Neural cell (in vitro differentiated cells): ENCODE measurements around the gene HAND1.

ENCODE experiments used
- CTCF ChIP-seq: fragments of 450-650 bp; IDR thresholded peaks from 2 replicates; pipeline ENCODE4 v1.5.1; 2014; ENCODE audit warnings: antibody characterized with exemption, mild to moderate bottlenecking, moderate library complexity; ENCODE audit not compliant: poor library complexity, severe bottlenecking
- EP300 ChIP-seq: fragments of 450-650 bp; conservative IDR thresholded peaks from 2 replicates; pipeline ENCODE4 v1.6.1; 2014; ENCODE audit warnings: antibody characterized with exemption, mild to moderate bottlenecking, moderate library complexity; ENCODE audit not compliant: poor library complexity, severe bottlenecking
- EZH2 ChIP-seq: fragments of 200-600, 300-800 bp; shearing (Covaris generic), sonication (generic); IDR thresholded peaks from 2 replicates; pipeline ENCODE4 v1.6.1; 2014; ENCODE audit warnings: antibody characterized with exemption, low read length, borderline replicate concordance, mild to moderate bottlenecking; ENCODE audit not compliant: insufficient read depth, poor library complexity, severe bottlenecking
- MXI1 ChIP-seq: fragments of 450-650 bp; conservative IDR thresholded peaks from 2 replicates; pipeline ENCODE4 v1.6.1; 2014; ENCODE audit warnings: antibody characterized with exemption, mild to moderate bottlenecking; ENCODE audit not compliant: poor library complexity, severe bottlenecking
- POLR2AphosphoS5 ChIP-seq: IDR thresholded peaks from 2 replicates; pipeline ENCODE4 v1.6.1; 2012
- RAD21 ChIP-seq: fragments of 450-650 bp; conservative IDR thresholded peaks from 2 replicates; pipeline ENCODE4 v1.6.1; 2014; ENCODE audit warnings: antibody characterized with exemption, mild to moderate bottlenecking, moderate library complexity
- SMC3 ChIP-seq: fragments of 450-650 bp; conservative IDR thresholded peaks from 2 replicates; pipeline ENCODE4 v1.6.1; 2014; ENCODE audit warnings: antibody characterized with exemption, mild to moderate bottlenecking, moderate library complexity; ENCODE audit not compliant: poor library complexity
- TAF1 ChIP-seq: IDR thresholded peaks from 2 replicates; pipeline ENCODE4 v1.6.1; 2012; ENCODE audit warnings: low read depth

- TF ChIP-seq CTCF (no peak), EZH2 (no peak), SMC3 (no peak), EP300 (no peak), TAF1 (no peak), POLR2AphosphoS5 (no peak), RAD21 (no peak), MXI1 (no peak)
Observed at GRCh38 chr5:154505567-154505966, 27.5 kb upstream of the HAND1 start.
